Measurements from ENCODE around the gene PHC3. TPM values are rescaled to one million over a fixed set of nuclear protein-coding genes. Genes with fewer than 3 reads are reported as not detected.
"Not testable (repeated sequence)": the region's sequence is repeated elsewhere in the genome, so short reads cannot be mapped to it uniquely, and the experiment has no call there.

Gene PHC3
- total RNA-seq, 1 donor from 2014 or later = 29.7 TPM

GRCh38 chr3:170130532-170130931 is 51.0 kb downstream of the PHC3 start:
- no peak for DNase-seq (ENCODE audit: extremely low read depth, low read depth, low spot score)

- no peak for DNase-seq (ENCODE audit: extremely low read depth, low read depth, low spot score)
Measured at GRCh38 chr3:170128977-170129431, 52.5 kb downstream of the PHC3 start.

- no peak for DNase-seq (ENCODE audit: extremely low read depth, low read depth, low spot score)
Measured at GRCh38 chr3:170128259-170128976, 53.1 kb downstream of the PHC3 start.

GRCh38 chr3:170117134-170117533 is 64.4 kb downstream of the PHC3 start:
- DNase-seq (ENCODE audit: extremely low read depth, low read depth, low spot score) = no peak

GRCh38 chr3:170114165-170114564 is 67.4 kb downstream of the PHC3 start:
- not testable (repeated sequence) for DNase-seq (ENCODE audit: extremely low read depth, low read depth, low spot score)

- no peak for DNase-seq (ENCODE audit: extremely low read depth, low read depth, low spot score)
Measured at GRCh38 chr3:170111147-170111771, 70.3 kb downstream of the PHC3 start.

- no peak for DNase-seq (ENCODE audit: extremely low read depth, low read depth, low spot score)
Measured at GRCh38 chr3:170109579-170110293, 71.8 kb downstream of the PHC3 start.

- no peak for DNase-seq (ENCODE audit: extremely low read depth, low read depth, low spot score)
Measured at GRCh38 chr3:170108955-170109354, 72.6 kb downstream of the PHC3 start.

- DNase-seq (ENCODE audit: extremely low read depth, low read depth, low spot score) = no peak
Measured at GRCh38 chr3:170107941-170108340, 73.6 kb downstream of the PHC3 start.

- no peak for DNase-seq (ENCODE audit: extremely low read depth, low read depth, low spot score)
Measured at GRCh38 chr3:170102431-170102830, 79.1 kb downstream of the PHC3 start.

- no peak for DNase-seq (ENCODE audit: extremely low read depth, low read depth, low spot score)
Measured at GRCh38 chr3:170100944-170101343, 80.6 kb downstream of the PHC3 start.

GRCh38 chr3:170098753-170099152 is 82.8 kb downstream of the PHC3 start:
- no peak for DNase-seq (ENCODE audit: extremely low read depth, low read depth, low spot score)

- no peak for DNase-seq (ENCODE audit: extremely low read depth, low read depth, low spot score)
Measured at GRCh38 chr3:170096342-170096741, 85.2 kb downstream of the PHC3 start.

- no peak for DNase-seq (ENCODE audit: extremely low read depth, low read depth, low spot score)
Measured at GRCh38 chr3:170095771-170096170, 85.8 kb downstream of the PHC3 start.

GRCh38 chr3:170092907-170093306 is 88.6 kb downstream of the PHC3 start:
- DNase-seq (ENCODE audit: extremely low read depth, low read depth, low spot score) = no peak

- DNase-seq (ENCODE audit: extremely low read depth, low read depth, low spot score) = no peak
Measured at GRCh38 chr3:170090601-170090981, 90.9 kb downstream of the PHC3 start.

GRCh38 chr3:170089862-170090600 is 91.5 kb downstream of the PHC3 start:
- no peak for DNase-seq (ENCODE audit: extremely low read depth, low read depth, low spot score)

- no peak for DNase-seq (ENCODE audit: extremely low read depth, low read depth, low spot score)
Measured at GRCh38 chr3:170085396-170085795, 96.1 kb downstream of the PHC3 start.

- DNase-seq (ENCODE audit: extremely low read depth, low read depth, low spot score) = no peak
Measured at GRCh38 chr3:170083343-170083742, 98.2 kb downstream of the PHC3 start.

- DNase-seq (ENCODE audit: extremely low read depth, low read depth, low spot score) = no peak
Measured at GRCh38 chr3:170081079-170081741, 100.3 kb downstream of the PHC3 start.

GRCh38 chr3:170080605-170081004 is 100.9 kb downstream of the PHC3 start:
- DNase-seq (ENCODE audit: extremely low read depth, low read depth, low spot score) = no peak

Measured in glomerular endothelial cell (primary cell).